GM18909 (cell line): ENCODE data around the gene KRTAP9-1.
"Not testable (repeated sequence)": the region's sequence is repeated elsewhere in the genome, so short reads cannot be mapped to it uniquely, and the experiment has no call there.

Experiments
- ATAC-seq: cut with Tn5 transposase; IDR thresholded peaks from one replicate; pipeline ENCODE4 v1.9.1; 2021; ENCODE audit warnings: mild to moderate bottlenecking; ENCODE audit not compliant: unreplicated experiment, poor library complexity

KRTAP9-1 gene

DNA sequence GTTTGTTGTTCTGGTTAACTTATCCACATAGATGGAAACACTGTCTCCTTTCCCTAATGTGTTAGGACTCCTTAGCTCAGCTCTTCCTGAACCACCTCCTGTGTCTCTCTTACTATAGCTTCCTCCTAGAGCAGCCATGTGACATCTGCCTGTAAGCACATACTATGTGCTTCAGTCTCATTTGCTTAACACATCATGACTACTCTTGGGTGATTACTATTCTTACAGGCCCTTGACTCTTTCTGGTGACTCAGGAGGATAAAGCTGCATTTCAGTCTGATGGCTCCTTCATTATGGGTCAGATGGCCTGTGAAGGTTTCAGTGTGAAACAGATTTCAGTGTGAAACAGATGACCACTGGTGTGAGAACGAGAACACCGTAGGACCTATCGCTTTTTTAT is 11.3 kb upstream of the KRTAP9-1 start:
- ATAC-seq = no peak

GRCh38 chr17:41178843-41179616 is 10.7 kb upstream of the KRTAP9-1 start:
- no peak for ATAC-seq

- ATAC-seq = no peak
These were observed 5.2 kb upstream of the KRTAP9-1 start, which contains the start of gene KRTAP4-1 for GRCh38 chr17:41184480-41184961. Gene KRTAP4-1, minus strand, starts transcription at chr17:41184911. Its CDS starts 57 bp downstream, at chr17:41184854.

DNA sequence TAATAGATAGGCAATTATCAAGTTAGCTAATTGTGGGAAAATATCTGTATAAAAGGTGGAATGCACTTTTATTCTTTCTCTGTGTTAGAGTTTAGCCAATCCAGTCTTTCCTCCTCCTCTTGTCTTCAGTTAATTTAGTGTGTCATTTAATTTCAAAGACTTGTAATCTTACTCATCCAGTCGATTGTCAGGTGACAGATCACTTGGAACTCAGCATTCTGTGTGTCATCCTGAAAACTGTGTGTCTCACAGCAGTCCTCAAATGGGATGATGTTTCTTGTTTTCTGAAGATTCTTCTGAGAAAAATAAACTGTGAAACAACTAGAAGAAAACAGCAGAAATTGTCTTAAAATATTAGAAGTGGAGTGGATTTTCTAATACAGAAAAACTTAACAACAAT is 4.7 kb upstream of the KRTAP9-1 start:
- no peak for ATAC-seq

- ATAC-seq = no peak
These were observed 2.8 kb upstream of the KRTAP9-1 start for GRCh38 chr17:41186872-41187271.

GRCh38 chr17:41190328-41190727 is 641 bp downstream of the KRTAP9-1 start:
- no peak for ATAC-seq

DNA sequence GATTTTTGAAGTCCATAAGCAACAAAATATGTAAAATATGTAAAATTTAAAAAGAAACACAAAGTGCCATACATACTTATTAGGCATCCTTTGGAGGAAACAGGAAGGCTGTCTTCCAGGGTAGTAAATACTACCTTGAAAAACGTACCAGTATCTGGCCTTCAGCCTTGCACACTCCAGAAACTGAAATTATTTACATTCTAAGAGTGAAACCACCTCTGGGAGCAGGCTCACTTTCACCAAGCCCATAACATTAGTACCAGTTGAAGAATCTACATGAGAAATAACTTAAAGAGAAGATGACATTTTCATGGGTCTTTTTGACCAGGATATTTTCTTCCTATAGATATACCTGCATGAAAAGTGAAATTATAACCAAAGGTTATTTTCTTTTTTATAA is 6.4 kb downstream of the KRTAP9-1 start:
- no peak for ATAC-seq

DNA sequence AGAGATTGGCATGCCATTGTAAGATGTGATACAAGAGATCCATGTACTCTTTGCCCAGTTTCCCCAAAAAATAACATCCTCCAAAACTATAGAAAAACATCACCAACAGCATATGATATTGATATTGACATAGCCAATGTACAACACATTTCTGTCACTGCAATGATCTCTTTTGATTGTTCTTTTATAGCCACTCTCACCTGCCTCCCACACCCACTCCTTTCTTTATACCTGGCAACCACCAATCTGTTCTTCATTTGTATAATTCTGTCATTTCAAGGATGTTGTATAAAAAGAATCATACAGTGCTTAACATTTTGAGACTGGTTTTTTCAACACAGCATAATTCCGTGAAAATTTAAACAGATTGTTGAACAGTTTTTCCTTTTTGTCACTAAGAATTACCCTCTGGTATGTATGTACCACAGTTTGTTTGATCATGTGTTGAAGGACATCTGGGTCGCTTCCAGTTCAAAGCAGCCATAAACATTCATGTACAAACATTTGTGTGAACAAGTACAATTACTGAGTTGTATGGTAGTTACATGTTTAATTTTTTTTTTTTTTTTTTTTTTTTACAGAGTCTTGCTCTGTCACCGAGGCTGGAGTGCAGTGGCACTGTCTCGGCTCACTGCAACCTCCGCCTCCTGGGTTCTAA is 9.9 kb downstream of the KRTAP9-1 start:
- no peak for ATAC-seq

DNA sequence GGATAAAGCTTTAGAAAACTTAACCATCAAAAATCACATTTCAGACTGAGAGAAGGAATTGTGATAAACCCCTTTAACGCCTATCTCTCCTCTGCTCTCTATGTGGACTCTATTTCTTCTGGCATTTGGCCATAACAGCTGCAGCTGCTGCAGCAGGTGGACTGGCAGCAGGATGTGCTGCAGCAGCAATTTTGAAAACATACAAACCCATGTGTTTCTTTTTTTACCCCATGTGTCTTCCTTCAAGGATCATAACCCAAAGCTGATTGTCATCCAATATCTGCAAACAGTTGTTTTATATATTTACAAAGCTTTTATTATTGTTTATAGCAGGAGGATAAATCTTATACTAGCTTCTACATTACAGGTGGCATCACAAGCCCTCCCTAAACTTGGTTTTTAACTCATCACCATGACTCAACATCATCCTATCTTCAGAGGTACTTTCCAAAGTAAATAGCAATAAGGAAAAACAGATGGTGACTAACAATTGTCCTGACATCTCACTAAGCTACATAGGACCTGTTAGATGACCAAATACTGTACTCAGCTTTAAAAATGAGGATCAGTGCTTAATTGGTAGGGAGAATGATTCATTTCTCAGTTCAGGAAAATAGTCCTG is 22.3 kb downstream of the KRTAP9-1 start:
- no peak for ATAC-seq

DNA sequence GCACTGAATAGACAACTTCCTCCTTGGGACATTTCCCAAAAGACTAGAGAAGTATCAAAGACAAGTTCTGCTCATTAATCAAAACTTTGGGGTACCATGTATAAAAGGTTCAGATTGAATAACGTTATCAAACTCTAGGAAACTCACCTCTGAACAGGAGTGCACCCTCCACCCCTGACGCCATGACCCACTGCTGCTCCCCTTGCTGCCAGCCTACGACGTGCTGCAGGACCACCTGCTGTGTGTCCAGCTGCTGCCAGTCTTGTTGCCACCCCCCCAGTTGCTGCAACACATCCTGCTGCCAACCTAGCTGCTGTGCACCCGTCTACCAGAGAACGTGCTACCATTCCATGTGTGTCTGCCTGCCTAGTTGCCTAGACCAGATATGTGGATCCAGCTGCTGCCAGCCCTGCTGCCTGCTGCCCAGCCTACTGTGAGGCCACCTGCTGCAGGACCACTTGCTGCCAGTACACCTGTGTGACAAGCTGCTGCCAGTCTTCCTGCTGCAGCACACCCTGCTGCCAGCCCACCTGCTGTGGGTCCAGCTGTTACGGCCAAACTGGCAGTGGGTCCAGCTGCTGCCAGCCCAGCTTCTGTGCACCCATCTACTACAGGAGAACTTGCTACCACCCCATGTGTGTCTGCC is 23.0 kb downstream of the KRTAP9-1 start:
- ATAC-seq = no peak

DNA sequence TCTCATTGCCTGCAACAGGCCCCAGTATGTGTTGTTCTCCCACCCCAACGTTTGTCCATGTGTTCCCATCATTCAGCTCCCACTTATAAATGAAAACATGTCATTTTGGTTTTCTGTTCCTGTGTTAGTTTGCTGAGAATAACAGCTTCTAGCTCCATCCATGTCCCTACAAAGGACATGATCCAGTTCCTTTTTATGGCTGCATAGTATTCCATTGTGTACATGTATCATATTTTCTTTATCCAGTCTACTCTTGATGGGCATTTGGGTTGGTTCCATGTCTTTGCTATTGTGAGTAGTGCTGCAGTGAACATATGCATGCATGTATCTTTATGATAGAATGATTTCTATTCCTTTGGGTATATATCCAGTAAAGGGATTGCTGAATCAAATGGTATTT is 26.0 kb downstream of the KRTAP9-1 start:
- no peak for ATAC-seq

DNA sequence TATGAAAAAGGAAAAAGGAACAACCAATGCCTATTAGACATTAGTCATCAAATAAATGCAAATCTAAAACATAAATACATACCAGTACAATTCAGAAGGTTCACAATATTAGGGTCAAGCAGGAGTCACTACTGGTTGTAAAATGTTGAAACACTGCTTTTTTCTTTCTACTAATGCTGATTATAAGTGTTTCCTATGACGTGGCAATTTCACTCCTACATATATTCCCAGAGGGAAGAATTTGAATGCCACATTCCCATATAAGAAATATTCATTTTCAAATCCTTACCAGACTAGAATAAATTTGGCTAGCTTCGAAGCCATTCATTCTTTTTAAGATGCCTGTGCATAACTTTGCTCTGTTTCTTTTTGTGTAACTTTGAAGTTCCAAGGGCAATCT is 34.1 kb downstream of the KRTAP9-1 start:
- ATAC-seq = no peak

DNA sequence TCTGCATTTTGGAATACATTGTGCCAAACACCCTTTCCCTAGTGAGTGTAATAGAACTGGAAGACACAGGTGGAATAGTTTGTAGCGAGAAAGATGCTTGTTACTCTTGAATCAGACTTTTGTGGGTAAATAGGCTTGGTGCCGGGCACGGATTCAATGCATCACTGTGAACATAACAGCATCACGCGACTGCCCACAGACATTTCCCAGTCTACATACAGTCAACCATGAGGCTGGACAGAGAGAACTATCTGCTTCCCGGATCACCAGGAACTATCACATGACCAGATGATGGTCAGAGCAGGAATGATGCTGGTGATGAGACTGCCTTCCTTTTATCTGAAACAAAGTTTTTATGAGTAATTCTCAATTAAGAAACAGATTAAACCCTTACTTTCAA is 36.4 kb downstream of the KRTAP9-1 start:
- no peak for ATAC-seq

GRCh38 chr17:41226598-41227095 is 37.0 kb downstream of the KRTAP9-1 start, which contains the start of gene KRTAP9-2:
Gene KRTAP9-2, plus strand, starts transcription at chr17:41226648. Its CDS starts 7 bp downstream, at chr17:41226655.
- not testable (repeated sequence) for ATAC-seq

DNA sequence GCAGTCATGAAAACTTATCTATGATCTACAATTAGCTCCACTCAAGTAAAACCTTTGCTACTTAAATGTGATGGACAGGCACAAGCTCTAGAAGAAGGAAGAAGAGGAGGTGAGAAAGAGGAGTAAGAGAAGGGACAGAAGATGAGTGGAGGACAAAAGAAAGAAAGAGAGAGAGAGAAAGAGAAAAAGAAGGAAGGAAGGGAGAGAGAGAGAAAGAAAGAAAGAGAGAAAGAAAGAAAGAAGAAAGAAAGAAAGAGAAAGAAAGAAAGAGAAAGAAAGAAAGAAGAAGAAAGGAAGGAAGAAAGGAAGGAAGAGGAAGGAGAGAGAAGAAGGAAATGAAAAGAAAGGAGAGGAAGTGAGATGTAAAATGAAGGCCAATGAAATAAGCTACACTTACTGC is 40.4 kb downstream of the KRTAP9-1 start:
- ATAC-seq = no peak

- ATAC-seq = no peak
These were observed 42.0 kb downstream of the KRTAP9-1 start for GRCh38 chr17:41231731-41232130.

GRCh38 chr17:41232399-41233105 is 42.9 kb downstream of the KRTAP9-1 start, which contains the start of gene KRTAP9-3:
Gene KRTAP9-3, plus strand, starts transcription at chr17:41232449. Its CDS starts 53 bp downstream, at chr17:41232502.
- ATAC-seq = not testable (repeated sequence)

DNA sequence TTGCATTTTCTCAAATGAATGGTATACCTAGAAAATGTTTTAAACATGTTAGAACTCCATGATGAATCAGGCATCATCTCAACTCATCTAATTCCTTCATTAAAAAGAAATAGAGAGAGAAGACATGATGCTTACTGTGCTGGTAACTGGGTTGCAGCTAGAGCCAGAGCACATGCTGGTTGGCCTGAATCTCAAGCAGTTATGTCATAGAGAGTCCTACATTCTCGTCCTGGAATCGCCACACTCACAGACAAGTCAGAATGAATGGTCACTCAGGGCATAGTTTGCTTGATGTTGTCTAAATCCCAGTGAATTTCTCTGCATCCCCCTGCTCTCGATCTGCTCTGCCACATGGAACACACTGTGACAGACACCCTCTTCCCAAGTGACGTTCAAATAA is 47.4 kb downstream of the KRTAP9-1 start:
- ATAC-seq = not testable (repeated sequence)

DNA sequence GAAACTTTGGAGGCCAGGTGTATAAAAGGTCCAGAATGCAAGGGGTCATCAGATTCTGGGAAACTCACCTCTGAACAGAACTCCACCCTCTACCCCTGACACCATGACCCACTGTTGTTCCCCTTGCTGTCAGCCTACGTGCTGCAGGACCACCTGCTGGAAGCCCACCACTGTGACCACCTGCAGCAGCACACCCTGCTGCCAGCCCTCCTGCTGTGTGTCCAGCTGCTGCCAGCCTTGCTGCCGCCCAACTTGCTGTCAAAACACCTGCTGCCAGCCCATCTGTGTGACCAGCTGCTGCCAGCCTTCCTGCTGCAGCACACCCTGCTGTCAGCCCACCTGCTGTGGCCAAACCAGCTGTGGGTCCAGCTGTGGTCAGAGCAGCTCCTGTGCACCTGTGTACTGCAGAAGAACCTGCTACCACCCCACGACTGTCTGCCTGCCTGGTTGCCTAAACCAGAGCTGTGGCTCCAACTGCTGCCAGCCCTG is 48.3 kb downstream of the KRTAP9-1 start, which contains the start of gene KRTAP9-8:
Gene KRTAP9-8, plus strand, starts transcription at position 51 of the 489 bp plus-strand sequence. Its CDS starts 53 bp downstream, at position 104.
- not testable (repeated sequence) for ATAC-seq
